CD4-positive, alpha-beta T cell (primary cell): ENCODE data around the gene ADAM22. TPM values are rescaled to one million over a fixed set of nuclear protein-coding genes. Genes with fewer than 3 reads are reported as not detected.

ENCODE experiments used
- ATAC-seq: fragments of 200-7000 bp; cut with Tn5 transposase; one replicate; pipeline ENCODE4 v1.10.0; 2022; ENCODE audit warnings: mild to moderate bottlenecking; ENCODE audit not compliant: poor library complexity
- CTCF ChIA-PET: fragments of 350-600 bp; sonication (Branson Sonifier 250); formaldehyde crosslinking; loops from one replicate; lab custom pipeline; 2021; ENCODE audit warnings: antibody characterized with exemption, inconsistent platforms; lab: Charles Lee
- POLR2A ChIA-PET: fragments of 350-600 bp; sonication (Branson Sonifier 250); formaldehyde crosslinking; loops from one replicate; lab custom pipeline; 2021; ENCODE audit warnings: antibody characterized with exemption, inconsistent platforms; lab: Charles Lee
- DNase-seq, 14 experiments: peaks; one replicate each; pipeline ENCODE4 v3.0.0-alpha.2; 2013 to 2020; ENCODE audit warnings: mixed read lengths in 2 of 14
- H3K27ac ChIP-seq, 2 donors: one replicate each; pipeline versions ENCODE4 v1.5.1 to v1.7.0; 2013; ENCODE audit warnings: low read length in 2 of 2, low read depth in 1 of 2, mild to moderate bottlenecking in 1 of 2
- H3K27me3 ChIP-seq, 2 experiments: 1 replicate in 1 of 2; 2 replicates in 1 of 2; pipeline versions ENCODE4 v1.6.1 to v1.7.0; 2013; ENCODE audit warnings: low read length in 2 of 2, control low read depth in 1 of 2, mild to moderate bottlenecking in 1 of 2, moderate library complexity in 1 of 2; ENCODE audit not compliant: insufficient read depth in 2 of 2, control insufficient read depth in 1 of 2
- H3K36me3 ChIP-seq: one replicate; pipeline ENCODE4 v1.6.1; 2013; ENCODE audit warnings: low read length, control low read depth; ENCODE audit not compliant: insufficient read depth
- H3K4me1 ChIP-seq: one replicate; pipeline ENCODE4 v1.6.1; 2013; ENCODE audit warnings: low read length, control low read depth; ENCODE audit not compliant: insufficient read depth
- H3K4me3 ChIP-seq: one replicate; pipeline ENCODE4 v1.5.1; 2013; ENCODE audit warnings: mild to moderate bottlenecking, low read length, moderate library complexity
- H3K9me3 ChIP-seq, 2 experiments: 1 replicate in 1 of 2; 2 replicates in 1 of 2; pipeline versions ENCODE4 v1.6.1 to v1.7.0; 2013; ENCODE audit warnings: low read length in 2 of 2, mild to moderate bottlenecking in 2 of 2, control low read depth in 1 of 2, moderate library complexity in 1 of 2; ENCODE audit not compliant: control insufficient read depth in 1 of 2, insufficient read depth in 1 of 2
- H3K27ac Mint-ChIP-seq: one replicate; pipeline ENCODE4 v1.8.0; 2020; ENCODE audit warnings: mixed read lengths
- H3K27me3 Mint-ChIP-seq: one replicate; pipeline ENCODE4 v1.8.0; 2021; ENCODE audit warnings: mixed read lengths
- H3K36me3 Mint-ChIP-seq: one replicate; pipeline ENCODE4 v1.8.0; 2021; ENCODE audit warnings: low read depth, mixed read lengths
- H3K4me1 Mint-ChIP-seq: one replicate; pipeline ENCODE4 v1.8.0; 2021; ENCODE audit warnings: low read depth, mixed read lengths
- H3K4me3 Mint-ChIP-seq: one replicate; pipeline ENCODE4 v1.8.0; 2020; ENCODE audit warnings: mild to moderate bottlenecking, mixed read lengths
- H3K9me3 Mint-ChIP-seq: one replicate; pipeline ENCODE4 v1.8.0; 2020; ENCODE audit warnings: mixed read lengths
- CTCF ChIP-seq: fragments of 200-600 bp; IDR thresholded peaks from one replicate; pipeline ENCODE4 v1.8.0; 2022; ENCODE audit warnings: antibody characterized with exemption, mild to moderate bottlenecking
- intact Hi-C, 2 experiments: fragments of 100-400 bp; cut with DNase I in 1 of 2; cut with micrococcal nuclease in 1 of 2; formaldehyde crosslinking; loops; one replicate each; pipeline versions ENCODE4 v1.15.1 to v1.9.0; 2023 to 2025; cut with DNase I, micrococcal nuclease
- total RNA-seq, 174 experiments: library from RNA in 2 of 174; stranded (reverse) in 2 of 174; gene quantifications; one replicate each; pipeline ENCODE4 v1.2.3 and lab custom pipeline; 2021 to 2026

The ADAM22 gene
- total RNA-seq, 2 experiments from 2014 or later = 0.60 to 0.64 TPM

DNA sequence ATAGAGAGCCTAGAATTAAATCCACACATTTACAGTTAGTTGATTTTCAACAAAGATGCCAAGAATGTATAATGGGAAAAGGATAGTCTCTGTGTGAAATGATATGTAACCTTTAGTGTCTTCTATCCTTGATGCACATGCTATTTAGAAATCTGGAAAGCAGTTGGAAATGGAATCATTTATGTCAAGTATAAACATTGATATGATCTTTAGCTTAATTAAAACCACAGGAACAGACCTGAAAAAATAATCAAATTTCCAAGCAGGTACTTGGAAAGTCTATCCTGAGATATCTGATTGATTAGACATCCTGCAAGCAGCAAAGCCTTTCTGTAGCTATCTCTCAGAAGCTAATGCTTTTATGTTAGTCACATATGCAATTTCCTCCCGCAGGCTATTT, 310.2 kb downstream of the ADAM22 start:
- intact Hi-C loops = loop anchor here in 1 of 2 experiments (5.0 kb wide), 1 partner anchor 1378 kb away; no protein-coding TSS in a partner anchor
- ATAC-seq = no peak
- Histone ChIP-seq H3K27me3 (no peaks in the 10 kb centered on the region), H3K27ac (no peak overlapping the region), H3K4me3 (no peak overlapping the region), H3K36me3 (no peaks in the 10 kb centered on the region), H3K9me3 (no peaks in the 10 kb centered on the region), H3K4me1 (no peaks in the 10 kb centered on the region)
- Mint-ChIP-seq H3K36me3 (no peaks in the 10 kb centered on the region), H3K27me3 (peaks cover 8% of the 10 kb centered on the region), H3K9me3 (no peaks in the 10 kb centered on the region), H3K4me1 (no peaks in the 10 kb centered on the region), H3K27ac (no peak overlapping the region), H3K4me3 (no peak overlapping the region)
- CTCF ChIA-PET = no interaction called here
- POLR2A ChIA-PET = no interaction called here
- TF ChIP-seq CTCF = no peak
- DNase-seq = no peak

Other genes with a start within 250 kb of the ADAM22 start
- 10 to 100 TPM in 1 of 2 experiments, 1 to 10 TPM in 1; 9.4 to 11.1 TPM for gene SLC25A40, start 57.9 kb upstream of the ADAM22 start, total RNA-seq
- gene DBF4, start 57.8 kb upstream of the ADAM22 start, total RNA-seq = 10 to 100 TPM; 58.1 to 61.9 TPM